ENCODE measurements around the gene SSR4.
A peak's percentile ranks its signal among the peaks of the same experiment; 100 is the strongest.

The SSR4 gene

GRCh38 chrX:153786669-153787068 is 7.8 kb upstream of the SSR4 start:
- no peak overlapping the region for H3K4me2 ChIP-seq (ENCODE audit: low read depth, low read length, poor library complexity, severe bottlenecking)
- TF ChIP-seq EZH2phosphoT487 (IDR thresholded peaks at IDR 0.05; ENCODE audit: borderline replicate concordance) (no peak), CTCF (conservative IDR thresholded peaks at IDR 0.05; ENCODE audit: low read length) (no peak)
- no peaks in the 10 kb centered on the region for H3K27me3 ChIP-seq (ENCODE audit: insufficient read depth, low read length, poor library complexity, severe bottlenecking)
- H3K4me1 ChIP-seq (ENCODE audit: insufficient read depth, low read length, poor library complexity, severe bottlenecking) = peaks cover 5% of the 10 kb centered on the region
- peaks cover 16% of the 10 kb centered on the region; the same call in 1 of the 2 replicates for H3K79me2 ChIP-seq (ENCODE audit: insufficient read depth, low read length)
- H3F3A ChIP-seq (ENCODE audit: low read depth) = no peaks in the 10 kb centered on the region
- no peaks in the 10 kb centered on the region for H3K9me3 ChIP-seq (ENCODE audit: insufficient read depth, low read depth, low read length)
- no peak overlapping the region for H3K9ac ChIP-seq (ENCODE audit: low read depth, low read length, poor library complexity, severe bottlenecking)
- H3K4me3 ChIP-seq (ENCODE audit: low read length, poor library complexity, severe bottlenecking) = no peak overlapping the region
- no peak overlapping the region for H2AFZ ChIP-seq (ENCODE audit: low read length)
- H3K36me3 ChIP-seq (ENCODE audit: insufficient read depth, low read length) = peaks cover 8% of the 10 kb centered on the region; the same call in 1 of the 2 replicates
- no peaks in the 10 kb centered on the region for H3K9me2 ChIP-seq (replicated peaks; ENCODE audit: low read depth, low read length)
- H4K20me1 ChIP-seq (ENCODE audit: insufficient read depth, low read length, poor library complexity, severe bottlenecking) = no peaks in the 10 kb centered on the region

- Histone ChIP-seq H3K27me3 (ENCODE audit: insufficient read depth, low read length, poor library complexity, severe bottlenecking) (no peaks in the 10 kb centered on the region), H3F3A (ENCODE audit: low read depth) (no peaks in the 10 kb centered on the region), H3K36me3 (ENCODE audit: insufficient read depth, low read length) (peaks cover 8% of the 10 kb centered on the region; the same call in 1 of the 2 replicates), H3K79me2 (ENCODE audit: insufficient read depth, low read length) (peaks cover 40% of the 10 kb centered on the region), H3K4me1 (ENCODE audit: insufficient read depth, low read length, poor library complexity, severe bottlenecking) (peaks cover 17% of the 10 kb centered on the region), H3K9me2 (replicated peaks; ENCODE audit: low read depth, low read length) (no peaks in the 10 kb centered on the region), H2AFZ (ENCODE audit: low read length) (no peak overlapping the region), H4K20me1 (ENCODE audit: insufficient read depth, low read length, poor library complexity, severe bottlenecking) (peaks cover 4% of the 10 kb centered on the region), H3K9me3 (ENCODE audit: insufficient read depth, low read depth, low read length) (no peaks in the 10 kb centered on the region), H3K9ac (ENCODE audit: low read depth, low read length, poor library complexity, severe bottlenecking) (no peak overlapping the region), H3K4me3 (ENCODE audit: low read length, poor library complexity, severe bottlenecking) (no peak overlapping the region), H3K4me2 (ENCODE audit: low read depth, low read length, poor library complexity, severe bottlenecking) (no peak overlapping the region)
- TF ChIP-seq EZH2phosphoT487 (IDR thresholded peaks at IDR 0.05; ENCODE audit: borderline replicate concordance) (no peak), CTCF (conservative IDR thresholded peaks at IDR 0.05; ENCODE audit: low read length) (no peak)
Measured at GRCh38 chrX:153789654-153790053, 4.8 kb upstream of the SSR4 start.

- no peaks in the 10 kb centered on the region for H3K27me3 ChIP-seq (ENCODE audit: insufficient read depth, low read length, poor library complexity, severe bottlenecking)
- no peaks in the 10 kb centered on the region for H3F3A ChIP-seq (ENCODE audit: low read depth)
- peaks cover 25% of the 10 kb centered on the region for H3K4me1 ChIP-seq (ENCODE audit: insufficient read depth, low read length, poor library complexity, severe bottlenecking)
- peaks cover 56% of the 10 kb centered on the region for H3K79me2 ChIP-seq (ENCODE audit: insufficient read depth, low read length)
- peak overlapping the region; percentile 27 for H3K4me2 ChIP-seq (ENCODE audit: low read depth, low read length, poor library complexity, severe bottlenecking)
- H3K9me3 ChIP-seq (ENCODE audit: insufficient read depth, low read depth, low read length) = no peaks in the 10 kb centered on the region
- H3K4me3 ChIP-seq (ENCODE audit: low read length, poor library complexity, severe bottlenecking) = no peak overlapping the region
- no peak overlapping the region for H3K9ac ChIP-seq (ENCODE audit: low read depth, low read length, poor library complexity, severe bottlenecking)
- TF ChIP-seq CTCF (conservative IDR thresholded peaks at IDR 0.05; ENCODE audit: low read length) (no peak), EZH2phosphoT487 (IDR thresholded peaks at IDR 0.05; ENCODE audit: borderline replicate concordance) (no peak)
- H3K36me3 ChIP-seq (ENCODE audit: insufficient read depth, low read length) = peaks cover 3% of the 10 kb centered on the region; the same call in 1 of the 2 replicates
- H2AFZ ChIP-seq (ENCODE audit: low read length) = no peak overlapping the region
- peaks cover 12% of the 10 kb centered on the region for H4K20me1 ChIP-seq (ENCODE audit: insufficient read depth, low read length, poor library complexity, severe bottlenecking)
- H3K9me2 ChIP-seq (replicated peaks; ENCODE audit: low read depth, low read length) = no peaks in the 10 kb centered on the region
Measured at GRCh38 chrX:153791104-153791852, 3.2 kb upstream of the SSR4 start.

Data from Loucy (cell line).